Stomach smooth muscle (tissue), 2 donors: Measurements from ENCODE around the gene ADAMTS6.
"Not testable (repeated sequence)": the region's sequence is repeated elsewhere in the genome, so short reads cannot be mapped to it uniquely, and the experiment has no call there.

ENCODE experiments used
- H3K27ac ChIP-seq: one replicate; pipeline ENCODE4 v1.7.0; 2013; ENCODE audit warnings: mild to moderate bottlenecking, low read length, inconsistent platforms
- H3K27me3 ChIP-seq, 2 donors: one replicate each; pipeline ENCODE4 v1.7.0; 2013; ENCODE audit warnings: low read length in 2 of 2; ENCODE audit not compliant: insufficient read depth in 2 of 2, control insufficient read depth in 1 of 2
- H3K36me3 ChIP-seq, 2 donors: one replicate each; pipeline ENCODE4 v1.7.0; 2013; ENCODE audit warnings: low read length in 2 of 2; ENCODE audit not compliant: control insufficient read depth in 2 of 2, insufficient read depth in 2 of 2
- H3K4me1 ChIP-seq: one replicate; pipeline ENCODE4 v1.7.0; 2013; ENCODE audit warnings: low read length; ENCODE audit not compliant: control insufficient read depth, insufficient read depth
- H3K4me3 ChIP-seq, 2 donors: one replicate each; pipeline ENCODE4 v1.7.0; 2013; ENCODE audit warnings: low read length in 2 of 2
- H3K9ac ChIP-seq, 2 donors: one replicate each; pipeline ENCODE4 v1.7.0; 2013; ENCODE audit warnings: low read length in 2 of 2, mild to moderate bottlenecking in 1 of 2
- H3K9me3 ChIP-seq, 2 donors: one replicate each; pipeline ENCODE4 v1.7.0; 2013; ENCODE audit warnings: low read length in 2 of 2; ENCODE audit not compliant: control insufficient read depth in 2 of 2
- donor health status: healthy.
- donor health status: Pancreatic carcinoma.

The ADAMTS6 gene

DNA sequence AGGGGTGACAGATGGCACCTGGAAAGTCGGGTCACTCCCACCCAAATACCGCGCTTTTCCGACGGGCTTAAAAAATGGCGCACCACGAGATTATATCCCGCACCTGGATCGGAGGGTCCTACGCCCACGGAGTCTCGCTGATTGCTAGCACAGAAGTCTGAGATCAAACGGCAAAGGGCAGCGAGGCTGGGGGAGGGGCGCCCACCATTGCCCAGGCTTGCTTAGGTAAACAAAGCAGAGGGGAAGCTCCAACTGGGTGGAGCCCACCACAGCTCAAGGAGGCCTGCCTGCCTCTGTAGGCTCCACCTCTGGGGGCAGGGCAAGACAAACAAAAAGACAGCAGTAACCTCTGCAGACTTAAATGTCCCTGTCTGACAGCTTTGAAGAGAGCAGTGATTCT lies 111.2 kb downstream of the ADAMTS6 start:
- H3K9me3 ChIP-seq, H3K4me1 ChIP-seq, H3K27ac ChIP-seq, H3K27me3 ChIP-seq, H3K36me3 ChIP-seq, H3K4me3 ChIP-seq, H3K9ac ChIP-seq: not testable (repeated sequence)

DNA sequence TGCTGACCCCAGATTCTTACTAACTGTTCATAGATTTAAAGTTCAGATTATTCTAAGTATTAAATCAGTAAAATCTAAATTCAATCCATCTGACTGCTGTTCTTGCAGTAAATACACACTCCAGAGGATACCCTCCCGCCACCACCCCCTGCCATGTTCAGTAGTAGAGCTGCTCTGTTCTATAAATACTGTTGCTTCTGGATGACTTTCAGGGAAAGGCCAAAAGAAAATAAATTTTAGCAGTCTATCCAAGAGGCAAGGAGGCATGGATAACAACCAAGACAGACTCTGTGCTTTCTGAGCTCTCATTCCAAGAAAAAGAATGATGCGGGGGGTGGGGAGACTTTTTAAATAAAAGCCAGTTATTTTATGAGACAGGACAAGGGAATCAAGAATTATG lies 115.1 kb downstream of the ADAMTS6 start:
- H3K4me1 ChIP-seq, result peaks cover 2% of the 10 kb centered on the region
- H3K36me3 ChIP-seq, result no peaks in the 10 kb centered on the region
- H3K9ac ChIP-seq, result no peak overlapping the region
- H3K9me3 ChIP-seq, result no peaks in the 10 kb centered on the region
- H3K27ac ChIP-seq, result no peak overlapping the region
- no peak overlapping the region for H3K4me3 ChIP-seq
- H3K27me3 ChIP-seq, result no peaks in the 10 kb centered on the region

DNA sequence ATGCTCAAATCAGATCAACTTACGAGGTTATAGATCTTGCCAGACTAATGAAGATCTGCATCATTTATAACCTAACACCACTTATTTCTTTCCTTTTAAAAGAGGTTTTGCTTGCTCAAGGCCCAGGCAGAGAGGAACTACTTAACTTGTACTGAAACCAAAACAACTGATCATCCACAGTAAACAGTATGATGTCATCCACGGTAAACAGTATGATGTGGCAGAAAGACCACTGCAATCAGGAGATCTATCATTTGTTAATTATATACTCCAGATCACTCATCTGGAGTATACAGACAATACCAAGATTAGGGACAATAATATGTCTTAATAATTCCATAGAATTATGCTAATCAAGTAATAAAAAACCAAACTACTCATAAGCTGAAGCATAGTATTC lies 116.8 kb downstream of the ADAMTS6 start:
- no peak overlapping the region for H3K27ac ChIP-seq
- peaks cover 2% of the 10 kb centered on the region for H3K4me1 ChIP-seq
- no peaks in the 10 kb centered on the region for H3K27me3 ChIP-seq
- H3K9ac ChIP-seq, result no peak overlapping the region
- no peaks in the 10 kb centered on the region for H3K9me3 ChIP-seq
- H3K36me3 ChIP-seq, result no peaks in the 10 kb centered on the region
- H3K4me3 ChIP-seq, result no peak overlapping the region

DNA sequence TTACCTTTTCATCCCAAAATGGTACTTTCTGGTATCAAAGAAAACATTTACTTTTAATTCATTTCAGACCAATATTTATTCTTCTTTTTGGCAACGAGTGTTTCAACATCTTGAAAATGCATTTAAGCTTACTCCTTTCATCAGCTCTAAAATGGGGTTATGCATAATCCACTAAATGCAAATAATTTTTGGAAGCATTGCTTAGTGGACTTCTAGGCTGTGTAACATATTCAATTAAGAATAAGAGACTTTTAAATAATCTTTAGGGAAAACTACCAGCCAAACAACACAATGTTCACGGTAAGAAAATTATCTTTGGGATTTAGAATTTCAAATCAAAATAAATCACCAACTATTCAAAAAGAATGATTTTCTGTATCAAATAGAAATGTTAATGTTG lies 118.2 kb downstream of the ADAMTS6 start:
- no peak overlapping the region for H3K27ac ChIP-seq
- no peak overlapping the region for H3K9ac ChIP-seq
- H3K36me3 ChIP-seq, result no peaks in the 10 kb centered on the region

DNA sequence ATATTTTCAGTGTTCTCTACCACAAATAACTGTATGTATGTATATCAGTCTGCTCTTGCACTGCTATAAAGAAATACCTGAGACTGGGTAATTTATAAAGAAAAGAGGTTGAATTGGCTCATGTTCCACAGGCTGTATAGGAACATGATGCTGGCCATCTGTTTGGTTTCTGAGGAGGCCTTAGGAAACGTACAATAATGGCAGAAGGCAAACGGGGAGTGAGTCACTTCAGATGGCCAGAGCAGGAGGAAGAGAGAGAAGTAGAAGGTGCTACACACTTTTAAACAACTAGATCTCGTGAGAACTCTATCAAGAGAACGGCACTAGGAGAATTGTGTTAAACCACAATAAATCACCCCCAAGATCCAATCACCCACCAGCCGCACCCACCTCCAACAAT lies 121.7 kb downstream of the ADAMTS6 start:
- Histone ChIP-seq H3K9me3 (no peaks in the 10 kb centered on the region), H3K9ac (no peak overlapping the region), H3K4me1 (no peaks in the 10 kb centered on the region), H3K36me3 (no peaks in the 10 kb centered on the region), H3K27ac (no peak overlapping the region), H3K4me3 (no peak overlapping the region), H3K27me3 (no peaks in the 10 kb centered on the region)

More for the DNA sequence above, 118.2 kb downstream of the ADAMTS6 start:
- Histone ChIP-seq H3K27me3 (no peaks in the 10 kb centered on the region), H3K9me3 (no peaks in the 10 kb centered on the region), H3K4me1 (peaks cover 2% of the 10 kb centered on the region), H3K4me3 (no peak overlapping the region)

DNA sequence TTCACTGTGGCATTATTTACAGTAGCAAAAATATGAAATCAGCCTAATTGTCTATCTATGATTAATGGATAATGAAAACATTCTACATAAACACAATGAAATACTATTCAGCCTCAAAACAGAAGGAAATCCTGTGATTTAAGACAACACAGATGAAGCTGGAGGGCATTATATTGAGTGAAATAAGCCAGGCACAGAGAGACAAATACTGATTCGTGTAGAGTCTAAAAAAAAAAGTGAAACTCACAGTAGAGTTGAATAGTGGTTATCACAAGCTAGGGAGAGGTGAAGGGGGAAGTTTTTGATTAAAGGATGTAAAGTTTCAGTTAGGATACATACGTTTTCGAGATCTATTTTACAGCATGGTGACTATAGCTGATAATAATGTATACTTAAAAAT lies 122.2 kb downstream of the ADAMTS6 start:
- H3K9ac ChIP-seq, result no peak overlapping the region
- H3K27me3 ChIP-seq, result no peaks in the 10 kb centered on the region
- no peaks in the 10 kb centered on the region for H3K36me3 ChIP-seq
- no peak overlapping the region for H3K4me3 ChIP-seq
- H3K9me3 ChIP-seq, result no peaks in the 10 kb centered on the region
- no peak overlapping the region for H3K27ac ChIP-seq
- H3K4me1 ChIP-seq, result no peaks in the 10 kb centered on the region

DNA sequence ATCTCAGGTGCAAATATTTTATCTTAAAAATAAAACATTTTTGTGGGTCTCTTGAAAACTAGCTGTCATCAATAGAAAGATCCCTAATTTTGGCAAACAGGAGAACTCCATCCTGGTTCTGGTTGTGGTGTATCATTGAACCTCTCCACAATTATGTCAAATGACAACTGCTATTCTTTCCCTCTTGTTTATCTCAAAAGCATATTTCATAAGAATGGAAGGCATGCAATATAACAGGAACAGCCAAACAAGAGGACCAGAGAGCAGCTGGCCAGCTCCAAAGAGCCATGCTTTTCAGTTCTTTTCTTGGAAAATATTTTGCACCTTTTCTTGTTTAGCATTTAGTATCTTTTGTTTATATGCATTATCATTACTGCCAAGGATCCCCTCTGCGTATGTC lies 125.4 kb downstream of the ADAMTS6 start:
- Histone ChIP-seq H3K4me1 (no peaks in the 10 kb centered on the region), H3K9me3 (no peaks in the 10 kb centered on the region), H3K36me3 (no peaks in the 10 kb centered on the region), H3K9ac (no peak overlapping the region), H3K27me3 (no peaks in the 10 kb centered on the region), H3K27ac (no peak overlapping the region), H3K4me3 (no peak overlapping the region)

DNA sequence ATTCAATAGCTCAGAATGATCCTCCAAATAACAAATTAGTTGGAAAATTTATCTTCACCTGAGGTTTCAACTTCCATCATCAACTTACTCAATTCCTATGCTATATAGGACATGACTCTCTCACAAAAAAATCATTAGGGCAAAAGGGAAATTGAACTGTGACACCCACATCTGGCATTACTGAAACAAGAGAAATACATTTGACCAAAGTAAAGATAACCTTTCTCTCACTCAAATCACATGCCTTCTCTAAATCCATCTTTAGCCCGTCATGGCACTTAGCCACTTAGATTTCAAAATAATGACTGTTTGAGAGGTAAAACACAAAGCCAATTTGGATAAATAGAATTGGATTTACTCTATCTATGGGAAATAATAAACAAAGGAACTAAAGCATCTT lies 126.4 kb downstream of the ADAMTS6 start:
- no peak overlapping the region for H3K27ac ChIP-seq
- no peak overlapping the region for H3K9ac ChIP-seq
- H3K9me3 ChIP-seq, result no peaks in the 10 kb centered on the region
- H3K36me3 ChIP-seq, result no peaks in the 10 kb centered on the region
- no peak overlapping the region for H3K4me3 ChIP-seq
- no peaks in the 10 kb centered on the region for H3K27me3 ChIP-seq
- H3K4me1 ChIP-seq, result no peaks in the 10 kb centered on the region

DNA sequence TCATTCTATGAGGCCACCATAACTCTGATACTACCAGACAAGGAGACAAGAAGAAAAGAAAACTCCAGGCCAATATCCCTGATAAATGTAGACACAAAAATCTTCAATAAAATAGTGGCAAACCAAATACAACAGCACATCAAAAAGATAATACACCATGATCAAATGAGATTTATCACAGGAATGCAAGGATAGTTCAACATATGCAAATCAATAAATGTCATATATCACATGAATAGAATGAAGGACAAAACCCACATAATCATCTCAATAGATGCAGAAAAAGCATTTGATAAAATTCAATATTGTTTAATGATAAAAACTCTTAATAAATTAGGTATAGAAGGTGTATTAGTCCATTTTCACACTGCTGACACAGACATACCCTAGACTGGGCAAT lies 139.9 kb downstream of the ADAMTS6 start:
- Histone ChIP-seq H3K9ac (no peak overlapping the region), H3K9me3 (peaks cover 0 to 5% of the 10 kb centered on the region in 2 donors), H3K4me3 (no peak overlapping the region), H3K36me3 (no peaks in the 10 kb centered on the region), H3K4me1 (no peaks in the 10 kb centered on the region), H3K27ac (no peak overlapping the region), H3K27me3 (no peaks in the 10 kb centered on the region)

DNA sequence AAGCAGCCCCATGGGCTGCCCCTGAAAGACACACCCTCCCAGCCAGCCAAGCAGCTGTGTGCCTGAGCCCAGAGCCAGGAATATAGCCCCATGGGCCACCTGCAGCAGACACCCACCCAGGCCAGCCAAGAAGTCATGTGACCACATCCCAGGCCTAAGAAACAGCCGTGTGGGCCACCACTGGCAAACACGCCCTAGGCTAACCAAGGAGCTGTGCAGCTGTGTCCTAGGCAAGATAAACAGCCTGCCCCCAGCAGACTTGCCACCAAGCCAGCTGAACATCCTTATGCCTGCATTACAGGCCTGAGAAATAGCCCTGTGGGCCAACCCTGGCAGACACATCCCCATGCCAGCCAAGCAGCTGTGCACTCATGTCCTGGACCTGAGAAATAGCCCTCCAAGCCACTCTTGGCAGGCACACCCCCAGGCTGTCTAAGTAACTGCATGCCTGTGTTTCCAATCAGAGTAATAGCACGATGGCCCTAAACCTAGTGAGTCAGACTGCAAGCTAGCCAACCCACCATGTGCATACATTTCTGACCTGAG lies 143.0 kb downstream of the ADAMTS6 start:
- no peak overlapping the region for H3K9ac ChIP-seq
- no peaks in the 10 kb centered on the region for H3K4me1 ChIP-seq
- H3K4me3 ChIP-seq, result no peak overlapping the region
- H3K9me3 ChIP-seq, result peaks cover 0 to 5% of the 10 kb centered on the region in 2 donors
- no peaks in the 10 kb centered on the region for H3K36me3 ChIP-seq
- H3K27me3 ChIP-seq, result no peaks in the 10 kb centered on the region
- H3K27ac ChIP-seq, result no peak overlapping the region

DNA sequence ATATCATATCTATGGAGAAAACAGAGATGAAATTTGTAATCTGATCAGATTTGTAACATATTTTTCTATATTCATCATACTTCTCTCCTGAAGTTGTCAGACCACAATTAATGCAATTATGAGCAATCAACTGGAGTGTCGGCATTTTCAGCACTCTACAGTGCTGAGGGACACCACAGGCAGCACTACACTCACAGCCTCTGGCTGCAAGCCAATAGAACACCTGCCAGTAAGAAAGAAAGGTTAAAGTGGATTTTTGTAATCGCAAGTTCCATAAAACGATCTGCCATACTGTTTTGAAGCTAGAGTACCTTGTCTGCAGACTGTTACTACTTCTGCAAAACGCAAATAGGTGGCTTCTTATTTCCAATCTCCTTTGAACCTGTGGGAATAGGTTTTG lies 147.6 kb downstream of the ADAMTS6 start:
- Histone ChIP-seq H3K4me1 (peaks cover 2% of the 10 kb centered on the region), H3K27me3 (no peaks in the 10 kb centered on the region), H3K9ac (no peak overlapping the region), H3K9me3 (peaks cover 0 to 2% of the 10 kb centered on the region in 2 donors), H3K36me3 (no peaks in the 10 kb centered on the region), H3K27ac (no peak overlapping the region), H3K4me3 (no peak overlapping the region)
